ENCODE data around the gene PRMT3. TPM values are rescaled to one million over a fixed set of nuclear protein-coding genes. Genes with fewer than 3 reads are reported as not detected.
"Not testable (repeated sequence)": the region's sequence is repeated elsewhere in the genome, so short reads cannot be mapped to it uniquely, and the experiment has no call there.

Gene PRMT3
- total RNA-seq, 1 donor from 2014 or later: 15.0 TPM

- DNase-seq (ENCODE audit: low read depth): no peak
- H3K36me3 ChIP-seq (ENCODE audit: control insufficient read depth, insufficient read depth, low read length): no peaks in the 10 kb centered on the region
- H3K4me3 ChIP-seq (ENCODE audit: low read depth, low read length): peak within 1 kb of the TSS; percentile 59
- no peak for TF ChIP-seq CTCF (IDR thresholded peaks at IDR 0.05; ENCODE audit: insufficient read depth, low read length, poor library complexity, severe bottlenecking)
- no peaks in the 10 kb centered on the region for H3K27me3 ChIP-seq (ENCODE audit: control insufficient read depth, insufficient read depth, low read length)
Observed at GRCh38 chr11:20363500-20364340, 23.8 kb upstream of the PRMT3 start, which contains the start of gene HTATIP2. Gene HTATIP2 (plus strand): TSS chr11:20363714. CDS start chr11:20364238, 524 bp downstream.

GRCh38 chr11:20364341-20364792, 23.1 kb upstream of the PRMT3 start:
- no peak for DNase-seq (ENCODE audit: low read depth)
- TF ChIP-seq CTCF (IDR thresholded peaks at IDR 0.05; ENCODE audit: insufficient read depth, low read length, poor library complexity, severe bottlenecking): no peak
- Histone ChIP-seq H3K36me3 (ENCODE audit: control insufficient read depth, insufficient read depth, low read length) (no peaks in the 10 kb centered on the region), H3K4me3 (ENCODE audit: low read depth, low read length) (peak overlapping the region; percentile 59), H3K27me3 (ENCODE audit: control insufficient read depth, insufficient read depth, low read length) (no peaks in the 10 kb centered on the region)

GRCh38 chr11:20365465-20365864, 22.1 kb upstream of the PRMT3 start:
- not testable (repeated sequence) for H3K27me3 ChIP-seq (ENCODE audit: control insufficient read depth, insufficient read depth, low read length); H3K4me3 ChIP-seq (ENCODE audit: low read depth, low read length); H3K36me3 ChIP-seq (ENCODE audit: control insufficient read depth, insufficient read depth, low read length); DNase-seq (ENCODE audit: low read depth)

GRCh38 chr11:20367313-20367948, 20.1 kb upstream of the PRMT3 start:
- TF ChIP-seq CTCF (IDR thresholded peaks at IDR 0.05; ENCODE audit: insufficient read depth, low read length, poor library complexity, severe bottlenecking): no peak
- Histone ChIP-seq H3K36me3 (ENCODE audit: control insufficient read depth, insufficient read depth, low read length) (no peaks in the 10 kb centered on the region), H3K4me3 (ENCODE audit: low read depth, low read length) (no peak overlapping the region), H3K27me3 (ENCODE audit: control insufficient read depth, insufficient read depth, low read length) (no peaks in the 10 kb centered on the region)
- peak; percentile 70 for DNase-seq (ENCODE audit: low read depth)

GRCh38 chr11:20368438-20368837, 19.1 kb upstream of the PRMT3 start:
- no peak for DNase-seq (ENCODE audit: low read depth)
- Histone ChIP-seq H3K4me3 (ENCODE audit: low read depth, low read length) (no peak overlapping the region), H3K36me3 (ENCODE audit: control insufficient read depth, insufficient read depth, low read length) (no peaks in the 10 kb centered on the region), H3K27me3 (ENCODE audit: control insufficient read depth, insufficient read depth, low read length) (no peaks in the 10 kb centered on the region)
- no peak for TF ChIP-seq CTCF (IDR thresholded peaks at IDR 0.05; ENCODE audit: insufficient read depth, low read length, poor library complexity, severe bottlenecking)

- Histone ChIP-seq H3K27me3 (ENCODE audit: control insufficient read depth, insufficient read depth, low read length) (no peaks in the 10 kb centered on the region), H3K4me3 (ENCODE audit: low read depth, low read length) (no peak overlapping the region), H3K36me3 (ENCODE audit: control insufficient read depth, insufficient read depth, low read length) (no peaks in the 10 kb centered on the region)
- DNase-seq (ENCODE audit: low read depth): no peak
- TF ChIP-seq CTCF (IDR thresholded peaks at IDR 0.05; ENCODE audit: insufficient read depth, low read length, poor library complexity, severe bottlenecking): no peak
Observed at GRCh38 chr11:20369826-20370225, 17.7 kb upstream of the PRMT3 start.
